ENCODE data around the gene C2CD2.

The C2CD2 gene

DNA sequence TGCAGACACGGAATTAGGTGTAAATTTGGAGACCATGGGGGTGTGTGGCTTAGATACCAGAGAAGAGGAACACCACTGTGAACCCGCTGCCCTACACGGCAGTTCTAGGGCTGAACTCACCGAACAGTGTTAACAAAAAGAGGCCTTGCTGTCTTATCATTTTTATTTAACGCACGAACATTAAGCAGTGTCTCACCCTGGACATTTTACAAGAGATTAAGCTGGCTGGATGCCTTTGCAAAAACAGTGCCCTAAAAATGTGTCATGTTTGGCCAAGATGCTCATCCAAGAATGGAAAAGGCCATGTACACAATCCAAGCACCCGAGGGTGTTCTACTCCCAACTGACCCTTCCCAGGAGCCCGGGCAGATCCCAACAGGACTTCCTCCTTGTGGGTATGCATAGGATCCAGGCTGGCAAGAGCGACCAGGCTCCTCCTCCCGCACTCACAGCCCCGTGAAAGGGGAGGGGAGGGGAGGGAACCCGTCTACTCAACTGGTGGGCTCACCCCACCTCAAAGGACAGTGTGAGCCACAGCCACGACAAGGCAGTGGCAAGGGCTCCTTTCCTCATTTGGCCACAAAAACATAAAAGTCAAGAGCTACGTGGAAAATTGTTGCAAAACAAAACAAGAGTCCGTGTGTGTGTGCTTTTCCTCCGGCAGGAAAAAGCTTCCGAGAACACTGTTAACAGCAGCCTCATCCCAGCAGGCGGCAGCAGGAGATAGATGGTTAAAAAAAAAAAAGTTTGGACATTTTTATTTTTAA, 20.3 kb downstream of the C2CD2 start:
- DNase-seq (ENCODE audit: low read depth in 2 of 2): no peak

DNA sequence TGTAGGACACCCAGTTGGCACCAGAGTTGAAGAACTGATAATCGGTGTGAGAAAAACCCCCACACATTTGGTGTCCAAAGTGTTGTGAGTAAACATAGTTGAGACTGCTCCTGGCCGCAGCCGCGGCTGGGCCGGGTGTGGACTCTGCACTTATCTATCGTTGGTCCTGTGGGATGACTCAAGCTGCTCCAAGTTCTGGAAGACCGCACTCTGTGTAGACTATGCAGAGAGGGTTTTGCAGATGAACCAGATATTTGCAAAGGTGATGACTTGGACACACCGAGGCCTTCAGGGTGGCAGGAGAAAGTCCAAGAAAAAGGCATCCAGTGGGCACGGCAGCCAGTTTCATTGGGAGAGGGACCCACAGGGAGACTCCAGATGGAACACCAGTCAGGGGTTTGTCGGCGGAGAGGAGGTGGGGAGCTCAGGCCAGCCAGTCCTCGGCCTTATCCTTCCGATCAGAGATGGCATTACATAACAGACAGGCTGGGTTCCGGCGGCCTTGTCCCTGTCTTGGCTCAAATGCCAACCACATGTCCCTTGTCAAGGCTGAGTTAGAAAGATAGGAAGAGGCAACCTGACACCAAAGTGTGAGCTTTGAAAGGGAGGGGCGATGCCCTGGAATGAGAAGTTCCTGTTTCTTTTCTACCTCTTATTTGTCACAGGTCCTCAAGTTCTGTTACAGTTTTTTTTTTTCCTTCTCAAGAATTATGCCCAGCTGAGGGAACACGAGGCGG, 21.1 kb downstream of the C2CD2 start:
- DNase-seq (ENCODE audit: low read depth in 2 of 2): no peak

DNA sequence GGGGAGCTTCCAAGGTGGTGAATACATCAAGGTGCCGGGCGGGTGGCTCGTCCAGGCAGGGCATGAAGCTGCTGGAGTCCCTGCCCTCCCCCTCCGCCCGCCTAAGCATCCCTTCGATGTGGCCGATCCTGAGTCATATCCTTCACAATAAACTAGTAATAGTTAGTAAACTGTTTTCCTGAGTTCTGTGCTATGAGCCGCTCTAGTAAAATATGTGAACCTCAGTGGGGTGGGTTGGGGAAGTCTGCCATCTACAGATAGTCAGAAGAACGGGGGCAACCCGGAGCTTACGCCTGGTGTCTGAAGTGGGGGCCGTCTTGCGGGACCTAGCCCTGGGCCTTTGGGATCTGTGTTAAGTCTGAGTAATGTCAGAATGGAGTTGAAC, 21.6 kb downstream of the C2CD2 start:
- no peak for DNase-seq (ENCODE audit: low read depth in 2 of 2)

DNA sequence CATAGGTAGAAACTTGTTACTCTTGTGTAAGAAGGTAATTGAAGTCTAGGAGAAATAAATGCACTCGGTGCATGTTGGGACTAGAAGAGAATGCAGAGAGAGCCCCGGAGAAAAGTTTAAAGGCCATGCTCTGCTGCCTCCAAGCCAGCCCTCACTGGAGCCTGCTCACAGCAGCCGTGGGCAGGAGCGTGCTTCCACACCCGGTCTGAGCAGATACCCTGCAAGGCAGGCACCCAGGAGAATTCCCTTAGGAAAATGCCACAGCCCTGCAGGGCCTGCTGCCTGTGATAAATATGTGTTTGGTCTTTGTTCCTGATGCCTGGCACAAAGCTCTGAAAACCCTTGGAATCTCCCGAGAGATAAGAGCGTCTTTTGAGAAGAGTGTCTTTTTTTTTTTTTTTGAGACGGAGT, 22.8 kb downstream of the C2CD2 start:
- no peak for DNase-seq (ENCODE audit: low read depth in 2 of 2)

DNA sequence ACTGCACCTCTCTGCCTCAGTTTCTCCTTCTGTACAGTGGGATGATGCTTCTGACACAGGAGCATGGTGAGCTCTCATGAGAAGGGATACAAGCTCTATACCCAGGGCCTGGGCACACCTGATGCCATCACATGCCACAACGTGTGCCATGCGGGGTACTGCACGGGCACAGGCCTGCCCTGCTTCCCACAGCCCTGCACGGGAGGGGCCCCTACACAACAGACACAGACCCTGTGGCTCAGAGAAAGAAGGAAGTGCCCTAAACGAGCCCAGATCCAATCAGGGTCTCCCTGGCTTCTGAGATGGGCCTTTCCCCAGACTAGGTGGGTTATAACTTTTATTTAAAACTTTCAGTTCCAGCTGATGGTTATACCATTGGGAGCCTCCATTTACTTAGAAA, 24.6 kb downstream of the C2CD2 start:
- no peak for DNase-seq (ENCODE audit: low read depth in 2 of 2)

DNA sequence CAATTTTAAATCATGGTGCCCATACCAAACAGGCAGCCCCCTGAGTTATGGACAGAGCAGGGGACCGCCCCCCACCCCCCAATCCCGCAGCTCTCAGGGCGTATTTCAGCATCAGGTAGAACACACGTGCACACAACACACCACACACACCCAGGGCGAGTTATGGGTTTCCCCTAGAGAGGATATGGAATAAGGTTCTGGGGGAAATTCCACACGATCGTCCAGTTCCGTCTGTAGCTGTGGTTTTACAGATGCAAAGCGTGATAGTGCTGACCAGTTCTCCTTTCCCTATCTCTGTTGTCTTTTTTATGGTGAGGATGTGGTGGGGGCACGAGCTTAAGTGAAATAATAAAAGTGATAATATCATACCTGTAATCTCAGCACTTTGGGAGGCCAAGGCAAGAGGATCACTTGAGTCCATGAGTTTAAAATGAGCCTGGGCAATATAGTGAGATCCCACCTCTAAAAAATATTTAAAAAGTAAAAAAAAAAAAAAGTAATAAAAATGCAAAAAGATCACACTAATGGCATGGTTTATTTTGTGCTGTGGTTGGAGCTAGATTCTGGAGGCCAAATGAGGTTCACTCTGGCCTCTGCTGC, 25.1 kb downstream of the C2CD2 start:
- DNase-seq (ENCODE audit: low read depth in 2 of 2): no peak

DNA sequence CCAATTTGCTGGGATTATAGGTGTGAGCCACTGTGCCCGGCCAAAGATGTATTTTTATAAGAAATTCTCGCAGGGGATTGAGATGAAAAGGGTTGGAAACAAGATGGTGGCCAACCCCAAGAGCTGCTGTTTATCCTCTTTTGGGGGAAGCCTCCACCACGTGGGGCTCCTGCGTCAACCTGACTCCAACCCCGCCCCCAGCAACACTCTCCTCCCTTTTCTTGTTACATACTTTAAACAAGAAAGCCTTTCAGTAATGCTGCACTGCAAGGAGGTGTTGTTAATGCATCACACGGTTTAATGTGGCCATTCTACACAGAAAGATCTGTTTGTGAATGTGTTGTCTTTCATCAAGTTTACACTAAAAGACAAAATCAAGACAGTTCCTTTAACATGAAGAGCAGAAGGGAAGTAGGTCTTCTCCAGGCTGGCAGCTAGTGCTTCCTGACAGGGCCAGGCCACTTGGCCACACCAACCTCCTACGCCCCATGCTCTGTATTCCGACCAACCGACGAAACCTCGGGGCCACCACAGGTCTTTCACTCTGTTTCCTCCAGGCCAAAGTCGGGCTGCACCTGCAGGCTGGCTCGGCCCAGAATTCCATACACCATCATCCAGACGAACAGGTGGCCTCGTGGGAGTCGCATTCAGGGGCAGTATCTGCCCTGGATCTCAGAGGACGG, 25.9 kb downstream of the C2CD2 start:
- DNase-seq (ENCODE audit: low read depth in 2 of 2): no peak

DNA sequence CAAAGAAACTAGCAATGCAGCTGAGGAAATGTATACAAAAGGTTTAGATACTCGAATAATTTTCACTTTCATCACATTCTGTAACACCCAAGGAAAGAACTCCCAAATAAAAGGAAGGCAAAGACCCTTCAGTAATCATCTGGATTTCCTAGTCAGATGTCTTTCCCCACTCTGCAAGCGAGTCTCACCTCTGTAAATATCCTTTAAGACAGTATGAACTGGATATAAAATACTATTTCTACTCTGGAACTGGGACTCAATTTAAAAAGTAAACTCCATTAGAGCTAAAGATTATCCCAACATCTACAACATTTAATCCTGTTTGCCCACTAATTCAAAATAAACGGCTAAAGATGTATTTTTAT, 27.0 kb downstream of the C2CD2 start:
- DNase-seq (ENCODE audit: low read depth in 2 of 2): no peak

DNA sequence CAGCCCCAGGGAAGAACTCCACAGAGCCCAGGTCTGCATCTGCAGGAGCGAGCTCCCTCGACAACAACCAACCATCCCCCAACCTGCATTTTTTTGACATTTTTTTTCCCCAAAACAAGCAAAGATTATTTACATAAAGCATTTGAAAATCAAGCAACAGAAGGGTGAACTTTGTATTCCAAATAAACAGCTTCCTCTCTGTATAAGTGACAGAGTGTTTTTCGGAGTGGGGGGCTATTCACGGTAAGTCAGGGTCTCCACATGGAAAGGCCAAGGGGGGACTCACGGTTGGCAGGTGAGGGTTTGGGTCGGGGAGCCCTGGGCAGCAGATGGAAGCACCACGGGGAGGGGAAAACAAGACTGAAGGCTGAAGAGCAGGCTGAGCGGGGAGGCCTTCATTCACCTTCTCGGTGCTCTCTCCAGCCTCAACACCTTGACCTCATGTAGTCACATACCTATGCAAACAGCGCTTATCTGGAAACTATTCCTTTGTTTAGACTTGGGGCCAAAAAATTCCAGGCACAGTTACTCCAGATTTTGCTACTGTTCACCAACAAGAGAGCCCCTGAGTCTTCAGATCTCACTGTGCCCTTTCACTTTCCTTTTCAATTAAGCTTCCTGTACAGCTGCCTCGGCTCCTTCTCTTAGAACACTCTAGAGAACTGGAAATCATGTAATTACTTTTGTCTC, 27.6 kb downstream of the C2CD2 start:
- DNase-seq (ENCODE audit: low read depth in 2 of 2): no peak

DNA sequence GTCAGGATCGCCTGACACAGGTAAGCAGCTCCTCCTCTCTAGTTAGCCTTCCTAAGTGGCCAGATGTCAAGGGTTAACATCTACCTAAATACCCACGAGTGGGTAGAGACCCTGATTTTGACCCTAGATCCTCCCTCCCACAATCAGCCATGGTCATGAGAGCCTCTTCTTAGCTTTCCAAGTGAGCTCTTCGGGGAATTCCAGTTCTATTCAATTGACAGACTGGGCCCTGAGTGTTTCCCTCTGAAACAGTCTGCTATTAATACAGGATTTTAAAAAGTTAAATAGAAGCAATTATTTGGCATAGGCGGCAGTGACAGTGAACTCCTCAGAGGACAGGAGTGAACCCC, 28.1 kb downstream of the C2CD2 start:
- no peak for DNase-seq (ENCODE audit: low read depth in 2 of 2)

DNA sequence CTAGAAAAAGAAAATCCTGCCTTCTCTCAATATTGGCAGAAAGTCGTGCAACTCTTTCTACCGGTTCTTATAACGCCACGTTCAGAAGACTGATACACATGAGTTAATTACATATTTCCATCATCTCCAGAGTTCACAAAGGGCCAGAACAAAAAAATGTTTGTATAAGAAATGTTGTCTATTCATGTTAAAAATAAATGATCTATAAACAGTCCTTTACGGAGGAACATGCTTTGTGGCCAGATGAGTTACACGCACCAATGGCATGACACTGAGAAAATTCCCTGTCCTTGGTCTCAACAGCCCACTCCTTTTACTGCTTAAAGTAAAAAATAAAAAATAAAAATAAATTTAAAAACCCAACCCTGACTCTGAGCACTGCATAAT, 29.5 kb downstream of the C2CD2 start:
- DNase-seq (ENCODE audit: low read depth in 2 of 2): no peak

DNA sequence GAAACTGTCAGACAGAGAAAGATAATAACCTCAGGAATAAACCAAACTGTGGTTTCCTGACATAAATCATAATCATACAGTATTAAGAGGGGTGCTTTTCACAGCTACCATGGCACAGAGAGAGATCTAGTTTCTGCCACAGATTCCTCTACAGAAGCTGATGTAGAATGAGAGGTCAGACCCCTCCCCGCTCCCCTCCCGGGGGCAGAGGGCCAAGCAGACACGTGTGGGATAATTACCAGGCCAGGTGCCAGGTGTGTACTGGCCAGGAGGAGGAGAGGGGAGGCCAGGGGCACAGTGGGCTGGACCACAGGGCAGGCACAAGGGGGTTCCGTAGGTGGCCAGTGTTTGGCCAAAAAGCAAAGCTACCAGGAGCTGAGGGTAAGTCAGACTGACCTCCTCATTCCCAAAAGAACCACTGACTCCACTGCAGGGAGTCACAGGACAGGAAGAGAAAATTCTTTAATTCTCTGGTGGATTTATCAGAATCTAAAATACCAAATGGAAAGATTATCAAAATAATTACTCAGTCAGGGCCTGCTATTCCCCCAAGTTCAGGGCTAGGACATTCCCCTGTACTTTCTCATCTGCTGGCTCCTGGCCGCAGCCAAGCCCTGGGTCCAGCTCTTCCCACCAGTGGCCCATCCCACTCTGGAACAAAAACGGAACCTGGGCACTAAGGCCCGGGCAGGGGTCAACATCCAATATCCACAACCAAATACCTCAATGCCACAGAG, 30.0 kb downstream of the C2CD2 start:
- no peak for DNase-seq (ENCODE audit: low read depth in 2 of 2)

DNA sequence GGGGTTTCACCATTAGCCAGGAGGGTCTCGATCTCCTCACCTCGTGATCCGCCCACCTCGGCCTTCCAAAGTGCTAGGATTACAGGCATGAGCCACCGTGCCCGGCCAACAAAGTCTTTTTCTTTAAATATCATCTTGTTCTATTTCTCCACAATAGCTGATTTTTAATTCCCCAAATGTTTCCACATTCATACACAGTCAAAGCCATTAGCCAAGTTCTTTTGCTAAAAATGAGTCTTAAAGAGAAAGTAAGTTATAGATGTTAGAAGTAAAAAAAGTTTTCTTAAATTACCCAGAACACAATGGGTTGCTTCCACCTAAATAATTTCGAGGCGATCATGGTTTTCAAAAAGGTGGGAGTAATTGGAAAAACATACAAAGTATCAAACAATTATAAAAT, 30.6 kb downstream of the C2CD2 start:
- no peak for DNase-seq (ENCODE audit: low read depth in 2 of 2)

DNA sequence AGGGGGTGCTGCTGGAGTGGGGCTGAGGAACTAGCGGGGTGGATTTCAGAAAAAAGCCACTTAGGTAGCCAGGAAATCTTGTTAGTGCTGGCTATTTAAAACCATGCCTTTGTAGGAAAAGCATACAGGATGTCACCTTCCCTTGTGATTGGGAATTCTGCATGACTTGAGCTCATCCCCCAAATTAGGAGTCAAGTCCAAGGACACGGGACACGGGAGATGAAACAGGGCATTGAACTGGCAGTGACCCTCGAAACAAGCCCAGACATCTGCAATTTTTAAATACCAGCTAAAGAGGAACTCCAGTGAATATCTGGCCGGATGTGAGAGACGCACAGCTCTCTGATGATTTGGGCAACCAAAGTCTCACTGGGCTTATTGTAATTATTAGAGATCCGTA, 32.8 kb downstream of the C2CD2 start:
- DNase-seq (ENCODE audit: low read depth in 2 of 2): no peak

DNA sequence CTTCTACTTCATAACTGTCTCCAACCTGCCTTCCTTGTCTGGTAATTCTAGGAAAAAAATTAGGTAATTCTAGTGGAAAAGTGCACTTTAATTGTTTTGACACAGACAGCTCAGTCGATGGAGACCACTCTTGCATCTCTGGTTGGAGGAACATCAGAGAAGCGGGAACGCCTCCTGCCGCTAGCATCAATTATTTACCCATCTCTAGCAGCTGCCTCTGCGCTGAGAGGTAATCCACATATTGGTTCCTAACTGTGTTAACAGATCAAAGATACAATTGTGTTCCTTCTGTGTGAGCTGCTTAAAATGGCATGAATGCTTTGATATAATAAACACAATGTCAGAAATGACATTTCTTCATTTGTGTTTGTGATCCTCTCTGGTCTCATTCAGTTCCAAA, 33.3 kb downstream of the C2CD2 start:
- DNase-seq (ENCODE audit: low read depth in 2 of 2): no peak

DNA sequence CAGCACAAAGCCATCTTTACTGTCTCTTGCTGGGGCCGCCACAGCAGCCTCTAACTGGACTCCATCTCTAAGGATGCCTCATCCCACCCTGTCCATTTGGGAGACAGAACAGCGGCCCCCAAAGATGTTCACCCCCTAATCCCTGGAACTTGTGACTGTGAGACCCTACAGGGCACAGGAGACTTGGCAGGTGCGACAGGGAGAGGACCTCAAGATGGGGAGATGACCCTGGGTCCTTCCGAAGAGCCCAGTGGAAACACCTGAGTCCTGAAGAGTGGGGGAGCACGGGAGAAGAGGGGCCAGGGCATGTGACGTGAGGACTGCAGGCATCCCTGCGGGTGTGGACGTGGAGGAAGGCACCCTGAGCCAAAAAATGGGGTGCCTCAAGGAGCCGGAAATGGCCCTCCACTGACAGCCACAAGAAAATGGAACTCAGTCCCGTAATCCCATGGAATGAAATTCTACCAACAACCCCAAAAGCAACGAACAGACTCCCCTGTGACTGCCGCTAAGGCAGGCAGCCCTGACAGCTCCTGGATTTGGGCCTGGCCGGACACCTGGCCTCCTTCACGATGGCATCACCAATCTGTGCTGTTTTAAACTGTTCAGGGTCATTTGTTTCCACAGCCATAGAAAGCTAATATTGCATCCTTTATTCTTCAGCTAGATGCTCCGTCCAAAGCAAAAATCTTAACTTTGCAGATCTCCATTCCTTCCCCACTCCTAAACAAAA, 34.0 kb downstream of the C2CD2 start:
- no peak for DNase-seq (ENCODE audit: low read depth in 2 of 2)

DNA sequence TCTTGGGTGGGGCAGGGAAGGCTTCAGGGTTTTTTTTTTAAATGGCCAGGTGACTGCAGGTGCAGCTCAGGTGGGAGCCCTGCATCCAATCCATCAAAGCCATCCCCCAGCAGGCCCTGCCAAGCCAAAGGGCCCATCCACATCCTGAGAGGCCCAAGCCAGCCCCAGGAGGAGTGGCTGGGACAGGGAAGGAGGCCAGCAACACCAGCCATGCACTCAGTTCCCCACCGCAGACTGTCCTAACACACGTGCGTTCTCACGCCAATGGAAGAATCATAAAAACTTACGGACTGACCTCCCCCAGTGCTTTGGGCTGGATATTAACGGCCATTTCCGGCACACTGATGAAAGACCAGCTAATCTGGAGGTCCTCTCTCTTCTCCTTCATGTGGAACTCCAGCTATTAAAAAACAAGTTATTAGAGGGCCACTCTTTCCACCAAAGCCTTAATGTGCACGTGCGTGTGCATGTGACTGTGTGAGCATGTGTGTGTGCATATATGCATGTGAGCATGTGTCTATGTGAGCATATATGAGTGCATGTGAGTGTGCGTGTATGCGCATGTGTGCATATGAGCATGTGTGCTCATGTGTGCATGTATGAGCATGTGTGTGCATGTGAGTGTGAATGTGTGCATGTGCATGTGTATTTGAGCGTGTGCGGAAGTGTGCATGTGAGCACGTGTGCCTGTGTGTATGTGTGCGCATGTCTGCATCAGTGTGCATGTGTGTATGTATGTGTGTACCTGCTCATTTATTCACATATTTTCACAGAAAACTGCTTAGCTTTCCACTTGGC, 35.1 kb downstream of the C2CD2 start:
- DNase-seq (ENCODE audit: low read depth in 2 of 2): no peak

DNA sequence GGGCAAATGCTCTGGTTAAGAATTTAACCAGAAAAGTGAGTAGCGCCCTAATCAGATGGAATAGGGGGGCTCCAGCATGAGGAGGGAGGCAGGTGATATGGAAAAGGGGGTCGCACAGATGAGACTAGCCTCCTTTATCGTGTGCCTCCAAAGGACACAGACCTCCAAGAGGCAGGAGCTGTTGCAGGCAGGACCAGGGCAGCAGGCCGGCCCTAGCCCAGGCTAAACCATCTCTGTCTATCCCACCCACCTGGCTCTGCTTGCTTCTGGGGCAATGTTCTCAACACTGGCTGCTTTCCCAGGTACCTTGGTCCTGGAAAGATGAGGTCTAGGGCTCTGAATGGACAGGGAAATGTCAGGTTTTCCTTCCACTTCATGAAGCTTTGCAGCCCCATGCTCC, 36.3 kb downstream of the C2CD2 start:
- no peak for DNase-seq (ENCODE audit: low read depth in 2 of 2)

DNA sequence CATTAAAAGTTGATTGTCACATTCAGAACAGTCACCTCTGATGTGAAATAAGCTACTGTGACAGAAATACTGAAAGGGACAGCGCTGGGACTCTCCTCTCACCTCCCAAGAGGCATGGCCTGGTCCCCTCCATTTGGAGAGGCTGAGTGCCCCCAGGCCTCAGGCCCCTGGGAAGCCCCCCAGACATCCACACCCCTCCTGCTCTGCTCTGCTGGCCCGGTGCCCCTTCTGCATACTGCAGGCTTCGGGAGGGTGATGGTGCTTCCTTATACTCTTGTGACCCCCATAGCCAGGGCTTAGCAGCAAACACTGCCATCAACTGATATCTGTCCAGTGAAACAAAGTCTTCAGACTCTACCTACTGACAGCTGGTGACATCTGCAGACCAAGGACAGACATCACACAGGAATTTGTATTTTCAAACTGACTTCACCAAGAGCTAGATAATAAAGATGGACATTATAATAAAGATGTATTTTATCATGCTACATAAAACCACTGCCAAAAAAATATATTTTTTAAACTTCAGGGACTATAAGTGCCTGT, 36.9 kb downstream of the C2CD2 start:
- no peak for DNase-seq (ENCODE audit: low read depth in 2 of 2)

DNA sequence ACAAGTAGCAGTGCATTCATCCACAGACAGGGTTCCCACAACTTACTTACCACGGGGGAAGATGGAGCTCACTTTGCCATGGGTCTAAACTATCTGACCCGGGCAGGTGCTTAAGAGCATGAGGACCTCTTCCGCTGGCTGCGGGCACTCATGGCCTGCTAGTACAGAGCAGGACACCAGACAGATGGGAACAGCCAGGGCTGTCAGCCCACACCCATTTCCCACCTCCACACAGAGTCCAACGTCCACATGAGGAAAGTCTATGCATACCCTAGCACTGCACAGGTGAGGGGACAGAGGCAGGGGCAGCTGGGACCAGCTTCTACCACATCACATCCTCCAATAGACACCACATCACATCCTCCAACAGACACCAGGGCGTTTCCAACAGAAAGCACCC, 38.9 kb downstream of the C2CD2 start:
- DNase-seq (ENCODE audit: low read depth in 2 of 2): no peak
